Neural cell (in vitro differentiated cells): ENCODE results near the gene KRT36. TPM values are rescaled to one million over a fixed set of nuclear protein-coding genes. Genes with fewer than 3 reads are reported as not detected.

ENCODE experiments used
- H2AFZ ChIP-seq: fragments of 200-600, 300-800 bp; sonication (generic), shearing (Covaris generic); 2 replicates; pipeline ENCODE4 v1.6.0; 2014; ENCODE audit warnings: low read depth, mild to moderate bottlenecking, antibody characterized with exemption, low read length, moderate library complexity
- H3F3A ChIP-seq: fragments of 200-600 bp; shearing (Covaris generic); 2 replicates; pipeline ENCODE4 v1.6.1; 2016; ENCODE audit warnings: mild to moderate bottlenecking, moderate library complexity, mixed read lengths, antibody characterized with exemption, low read length; ENCODE audit not compliant: insufficient read depth, poor library complexity, severe bottlenecking
- H3K27ac ChIP-seq: fragments of 200-600, 300-800 bp; sonication (generic), shearing (Covaris generic); 2 replicates; pipeline ENCODE4 v1.5.1; 2014; ENCODE audit warnings: mild to moderate bottlenecking, low read length, moderate library complexity
- H3K27me3 ChIP-seq: fragments of 300-800, 200-600 bp; sonication (generic), shearing (Covaris generic); 2 replicates; pipeline ENCODE4 v1.6.0; 2014; ENCODE audit warnings: mild to moderate bottlenecking, low read depth, low read length, moderate library complexity; ENCODE audit not compliant: insufficient read depth
- H3K36me3 ChIP-seq: fragments of 300-800, 200-600 bp; sonication (generic), shearing (Covaris generic); 2 replicates; pipeline ENCODE4 v1.5.1; 2014; ENCODE audit warnings: mild to moderate bottlenecking, antibody characterized with exemption, low read length, moderate library complexity; ENCODE audit not compliant: insufficient read depth
- H3K4me2 ChIP-seq: fragments of 300-800, 200-600 bp; sonication (generic), shearing (Covaris generic); 2 replicates; pipeline ENCODE4 v1.6.0; 2014; ENCODE audit warnings: mild to moderate bottlenecking, low read length
- H3K4me3 ChIP-seq: fragments of 300-800, 200-600 bp; sonication (generic), shearing (Covaris generic); 2 replicates; pipeline ENCODE4 v1.5.1; 2014; ENCODE audit warnings: mild to moderate bottlenecking, low read length, moderate library complexity
- H3K79me2 ChIP-seq: fragments of 200-600 bp; shearing (Covaris generic); replicated peaks from 2 replicates; pipeline ENCODE4 v1.6.0; 2014; ENCODE audit warnings: mild to moderate bottlenecking, low read length, moderate library complexity; ENCODE audit not compliant: insufficient read depth
- H3K9ac ChIP-seq: fragments of 300-800, 200-600 bp; sonication (generic), shearing (Covaris generic); 2 replicates; pipeline ENCODE4 v1.6.1; 2016; ENCODE audit warnings: mild to moderate bottlenecking, low read length, mixed read lengths
- H3K9me2 ChIP-seq: fragments of 200-600 bp; shearing (Covaris generic); 2 replicates; pipeline ENCODE4 v1.6.1; 2016; ENCODE audit warnings: mild to moderate bottlenecking, low read length, mixed read lengths; ENCODE audit not compliant: insufficient read depth
- H3K9me3 ChIP-seq: fragments of 200-600, 300-800 bp; sonication (generic), shearing (Covaris generic); 2 replicates; pipeline ENCODE4 v1.6.1; 2016; ENCODE audit warnings: mild to moderate bottlenecking, mixed run types, low read length, moderate library complexity, mixed read lengths
- H4K20me1 ChIP-seq: fragments of 200-600 bp; shearing (Covaris generic); 2 replicates; pipeline ENCODE4 v1.6.1; 2016; ENCODE audit warnings: mild to moderate bottlenecking, mixed run types; ENCODE audit not compliant: insufficient read depth
- EP300 ChIP-seq: fragments of 450-650 bp; conservative IDR thresholded peaks from 2 replicates; pipeline ENCODE4 v1.6.1; 2014; ENCODE audit warnings: antibody characterized with exemption, mild to moderate bottlenecking, moderate library complexity; ENCODE audit not compliant: poor library complexity, severe bottlenecking
- EZH2 ChIP-seq: fragments of 200-600, 300-800 bp; shearing (Covaris generic), sonication (generic); IDR thresholded peaks from 2 replicates; pipeline ENCODE4 v1.6.1; 2014; ENCODE audit warnings: antibody characterized with exemption, low read length, borderline replicate concordance, mild to moderate bottlenecking; ENCODE audit not compliant: insufficient read depth, poor library complexity, severe bottlenecking
- POLR2AphosphoS5 ChIP-seq: IDR thresholded peaks from 2 replicates; pipeline ENCODE4 v1.6.1; 2012
- RAD21 ChIP-seq: fragments of 450-650 bp; conservative IDR thresholded peaks from 2 replicates; pipeline ENCODE4 v1.6.1; 2014; ENCODE audit warnings: antibody characterized with exemption, mild to moderate bottlenecking, moderate library complexity
- SMC3 ChIP-seq: fragments of 450-650 bp; conservative IDR thresholded peaks from 2 replicates; pipeline ENCODE4 v1.6.1; 2014; ENCODE audit warnings: antibody characterized with exemption, mild to moderate bottlenecking, moderate library complexity; ENCODE audit not compliant: poor library complexity
- TAF1 ChIP-seq: IDR thresholded peaks from 2 replicates; pipeline ENCODE4 v1.6.1; 2012; ENCODE audit warnings: low read depth
- polyA plus RNA-seq: library from polyadenylated mRNA; depleted of rRNA; stranded (reverse); fragments of >200 nt; gene quantifications from 2 replicates; pipeline ENCODE4 v1.2.3, GENCODE V29; 2014
- TF ChIP-seq, protein P1 (sequence below): IDR thresholded peaks from 2 replicates; pipeline ENCODE4 v1.6.1; 2012; ENCODE audit warnings: borderline replicate concordance
- TF ChIP-seq, protein P2 (sequence below): fragments of 450-650 bp; IDR thresholded peaks from 2 replicates; pipeline ENCODE4 v1.5.1; 2014; ENCODE audit warnings: antibody characterized with exemption, mild to moderate bottlenecking, moderate library complexity; ENCODE audit not compliant: poor library complexity, severe bottlenecking

KRT36 gene
- polyA plus RNA-seq, 1 donor from 2014 or later: not detected

DNA sequence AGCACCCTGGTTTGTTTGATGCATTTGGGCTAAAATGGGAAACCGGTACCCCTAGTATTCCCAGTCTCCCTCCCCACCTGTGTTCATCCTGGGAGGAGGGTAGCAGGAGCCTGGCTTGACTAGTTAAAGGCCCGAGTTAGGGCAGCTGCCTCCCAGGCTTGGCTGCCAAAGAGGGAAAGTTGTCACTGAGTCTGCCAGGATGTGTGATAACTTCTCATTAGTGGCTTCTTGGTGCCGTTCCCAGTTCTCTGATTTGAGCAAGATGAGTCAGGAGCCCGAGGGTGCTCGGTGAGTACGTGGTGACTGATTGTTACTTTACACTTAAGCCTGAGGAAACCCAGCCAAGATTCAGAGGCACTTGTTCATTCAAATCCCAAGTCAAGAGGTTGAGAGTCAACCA lies 25.0 kb downstream of the KRT36 start:
- Histone ChIP-seq H4K20me1 (no peaks in the 10 kb centered on the region), H3K79me2 (no peaks in the 10 kb centered on the region), H2AFZ (no peak overlapping the region), H3K27ac (no peak overlapping the region), H3K4me2 (no peak overlapping the region), H3F3A (no peaks in the 10 kb centered on the region), H3K27me3 (no peaks in the 10 kb centered on the region), H3K9me3 (no peaks in the 10 kb centered on the region), H3K4me3 (no peak overlapping the region), H3K36me3 (no peaks in the 10 kb centered on the region), H3K9ac (no peak overlapping the region), H3K9me2 (no peaks in the 10 kb centered on the region)
- TF ChIP-seq POLR2AphosphoS5: no peak
- no peak for TF ChIP-seq TAF1
- TF ChIP-seq, protein P1, sequence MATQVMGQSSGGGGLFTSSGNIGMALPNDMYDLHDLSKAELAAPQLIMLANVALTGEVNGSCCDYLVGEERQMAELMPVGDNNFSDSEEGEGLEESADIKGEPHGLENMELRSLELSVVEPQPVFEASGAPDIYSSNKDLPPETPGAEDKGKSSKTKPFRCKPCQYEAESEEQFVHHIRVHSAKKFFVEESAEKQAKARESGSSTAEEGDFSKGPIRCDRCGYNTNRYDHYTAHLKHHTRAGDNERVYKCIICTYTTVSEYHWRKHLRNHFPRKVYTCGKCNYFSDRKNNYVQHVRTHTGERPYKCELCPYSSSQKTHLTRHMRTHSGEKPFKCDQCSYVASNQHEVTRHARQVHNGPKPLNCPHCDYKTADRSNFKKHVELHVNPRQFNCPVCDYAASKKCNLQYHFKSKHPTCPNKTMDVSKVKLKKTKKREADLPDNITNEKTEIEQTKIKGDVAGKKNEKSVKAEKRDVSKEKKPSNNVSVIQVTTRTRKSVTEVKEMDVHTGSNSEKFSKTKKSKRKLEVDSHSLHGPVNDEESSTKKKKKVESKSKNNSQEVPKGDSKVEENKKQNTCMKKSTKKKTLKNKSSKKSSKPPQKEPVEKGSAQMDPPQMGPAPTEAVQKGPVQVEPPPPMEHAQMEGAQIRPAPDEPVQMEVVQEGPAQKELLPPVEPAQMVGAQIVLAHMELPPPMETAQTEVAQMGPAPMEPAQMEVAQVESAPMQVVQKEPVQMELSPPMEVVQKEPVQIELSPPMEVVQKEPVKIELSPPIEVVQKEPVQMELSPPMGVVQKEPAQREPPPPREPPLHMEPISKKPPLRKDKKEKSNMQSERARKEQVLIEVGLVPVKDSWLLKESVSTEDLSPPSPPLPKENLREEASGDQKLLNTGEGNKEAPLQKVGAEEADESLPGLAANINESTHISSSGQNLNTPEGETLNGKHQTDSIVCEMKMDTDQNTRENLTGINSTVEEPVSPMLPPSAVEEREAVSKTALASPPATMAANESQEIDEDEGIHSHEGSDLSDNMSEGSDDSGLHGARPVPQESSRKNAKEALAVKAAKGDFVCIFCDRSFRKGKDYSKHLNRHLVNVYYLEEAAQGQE: no peak
- no peak for TF ChIP-seq SMC3
- TF ChIP-seq EP300: no peak
- TF ChIP-seq, protein P2, sequence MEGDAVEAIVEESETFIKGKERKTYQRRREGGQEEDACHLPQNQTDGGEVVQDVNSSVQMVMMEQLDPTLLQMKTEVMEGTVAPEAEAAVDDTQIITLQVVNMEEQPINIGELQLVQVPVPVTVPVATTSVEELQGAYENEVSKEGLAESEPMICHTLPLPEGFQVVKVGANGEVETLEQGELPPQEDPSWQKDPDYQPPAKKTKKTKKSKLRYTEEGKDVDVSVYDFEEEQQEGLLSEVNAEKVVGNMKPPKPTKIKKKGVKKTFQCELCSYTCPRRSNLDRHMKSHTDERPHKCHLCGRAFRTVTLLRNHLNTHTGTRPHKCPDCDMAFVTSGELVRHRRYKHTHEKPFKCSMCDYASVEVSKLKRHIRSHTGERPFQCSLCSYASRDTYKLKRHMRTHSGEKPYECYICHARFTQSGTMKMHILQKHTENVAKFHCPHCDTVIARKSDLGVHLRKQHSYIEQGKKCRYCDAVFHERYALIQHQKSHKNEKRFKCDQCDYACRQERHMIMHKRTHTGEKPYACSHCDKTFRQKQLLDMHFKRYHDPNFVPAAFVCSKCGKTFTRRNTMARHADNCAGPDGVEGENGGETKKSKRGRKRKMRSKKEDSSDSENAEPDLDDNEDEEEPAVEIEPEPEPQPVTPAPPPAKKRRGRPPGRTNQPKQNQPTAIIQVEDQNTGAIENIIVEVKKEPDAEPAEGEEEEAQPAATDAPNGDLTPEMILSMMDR: no peak

DNA sequence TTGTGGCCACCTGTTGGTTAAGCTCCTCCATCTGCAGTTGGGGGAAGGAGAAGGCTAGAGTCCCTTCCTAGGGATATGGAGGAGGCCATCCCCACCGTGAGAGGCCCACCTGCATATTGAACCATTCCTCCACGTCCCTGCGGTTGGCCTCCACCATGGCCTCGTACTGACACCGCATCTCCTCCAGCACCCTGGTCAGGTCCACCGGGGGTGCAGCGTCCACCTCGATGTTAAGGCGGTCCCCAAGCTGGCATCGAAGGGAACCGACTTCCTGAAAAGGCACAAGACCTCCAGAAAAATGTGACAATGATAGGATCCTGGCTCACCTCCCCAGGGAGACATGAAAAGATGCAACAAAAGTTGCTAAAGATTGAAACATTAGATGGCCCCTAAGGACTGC lies 25.5 kb downstream of the KRT36 start:
- H3K36me3 ChIP-seq: no peaks in the 10 kb centered on the region
- H4K20me1 ChIP-seq: no peaks in the 10 kb centered on the region
- no peaks in the 10 kb centered on the region for H3K9me3 ChIP-seq
- no peak overlapping the region for H3K4me3 ChIP-seq
- no peak overlapping the region for H3K27ac ChIP-seq
- no peaks in the 10 kb centered on the region for H3K79me2 ChIP-seq
- no peak overlapping the region for H3K4me2 ChIP-seq
- H2AFZ ChIP-seq: no peak overlapping the region
- no peak for TF ChIP-seq RAD21
- TF ChIP-seq, protein P1: no peak
- TF ChIP-seq SMC3: no peak
- no peak for TF ChIP-seq EZH2
- TF ChIP-seq, protein P2: no peak
- TF ChIP-seq TAF1: no peak
- TF ChIP-seq EP300: no peak
- no peaks in the 10 kb centered on the region for H3F3A ChIP-seq
- no peaks in the 10 kb centered on the region for H3K27me3 ChIP-seq
- no peaks in the 10 kb centered on the region for H3K9me2 ChIP-seq
- no peak overlapping the region for H3K9ac ChIP-seq
